Suprapubic skin (tissue), 4 donors: ENCODE data around the gene SLC29A1. TPM values are rescaled to one million over a fixed set of nuclear protein-coding genes. Genes with fewer than 3 reads are reported as not detected.

Experiments used
- DNase-seq, 2 donors: peaks; one replicate each; pipeline ENCODE4 v3.0.0-alpha.2; 2019; ENCODE audit warnings: low spot score in 2 of 2
- H3K27ac ChIP-seq: fragments of 200-600 bp; sonication (generic); one replicate; pipeline ENCODE4 v1.5.1; 2019
- H3K27me3 ChIP-seq: fragments of 200-600 bp; sonication (generic); one replicate; pipeline ENCODE4 v1.5.1; 2019
- H3K36me3 ChIP-seq: fragments of 200-600 bp; sonication (generic); one replicate; pipeline ENCODE4 v1.5.1; 2019
- H3K4me1 ChIP-seq: fragments of 200-600 bp; sonication (generic); one replicate; pipeline ENCODE4 v1.5.1; 2019
- H3K4me3 ChIP-seq: fragments of 200-600 bp; sonication (generic); one replicate; pipeline ENCODE4 v1.5.1; 2019; ENCODE audit warnings: mild to moderate bottlenecking
- H3K9me3 ChIP-seq: fragments of 200-600 bp; sonication (generic); one replicate; pipeline ENCODE4 v1.5.1; 2019
- CTCF ChIP-seq, 2 donors: fragments of 200-600 bp in 1 of 2; fragments of 450-650 bp in 1 of 2; sonication (generic) in 1 of 2; IDR thresholded peaks; one replicate each; pipeline ENCODE4 v1.5.1; 2016 to 2019; ENCODE audit warnings: antibody characterized with exemption in 2 of 2, mild to moderate bottlenecking in 1 of 2, moderate library complexity in 1 of 2
- EP300 ChIP-seq: sonication (generic); formaldehyde crosslinking; IDR thresholded peaks from one replicate; pipeline ENCODE4 v1.6.1; 2017; ENCODE audit warnings: antibody characterized with exemption
- POLR2A ChIP-seq, 2 donors: fragments of 450-650 bp; IDR thresholded peaks; one replicate each; pipeline ENCODE4 v1.6.1; 2017; ENCODE audit warnings: antibody characterized with exemption in 2 of 2, mild to moderate bottlenecking in 2 of 2, moderate library complexity in 2 of 2
- POLR2AphosphoS5 ChIP-seq, 3 donors: sonication (generic); formaldehyde crosslinking; IDR thresholded peaks; one replicate each; pipeline ENCODE4 v1.6.1; 2017; ENCODE audit warnings: antibody characterized with exemption in 3 of 3
- WGBS: methylation state at CpG from one replicate; pipeline ENCODE4 v1.1.5; 2018; 5-methylcytosine and 5-hydroxymethylcytosine counted together
- total RNA-seq, 4 donors: library from RNA; depleted of rRNA; stranded (reverse); fragments of >200 nt; gene quantifications; one replicate each; pipeline ENCODE4 v1.1.0, GENCODE V29; 2016

Gene SLC29A1
- total RNA-seq, 4 donors from 2014 or later, result 61.7 to 133 (median 75.3) TPM

- no peaks in the 10 kb centered on the region for H3K36me3 ChIP-seq
- no peak overlapping the region for H3K4me3 ChIP-seq
- H3K4me1 ChIP-seq, result peaks cover 20% of the 10 kb centered on the region
- 81% methylated on average over 4 of the region's 6 CpGs for WGBS
- no peak for TF ChIP-seq POLR2A (IDR thresholded peaks at IDR 0.05)
- TF ChIP-seq POLR2AphosphoS5 (IDR thresholded peaks at IDR 0.05), result no peak
- no peak for TF ChIP-seq CTCF (IDR thresholded peaks at IDR 0.05)
- TF ChIP-seq EP300, result no peak
- H3K27me3 ChIP-seq, result peaks cover 58% of the 10 kb centered on the region
- H3K9me3 ChIP-seq, result no peaks in the 10 kb centered on the region
- DNase-seq, result no peak
- H3K27ac ChIP-seq, result no peak overlapping the region
Measured at GRCh38 chr6:44271406-44271723, 48.0 kb downstream of the SLC29A1 start.

GRCh38 chr6:44271914-44272313 is 48.5 kb downstream of the SLC29A1 start:
- Histone ChIP-seq H3K4me1 (peaks cover 22% of the 10 kb centered on the region), H3K4me3 (no peak overlapping the region), H3K27me3 (peaks cover 63% of the 10 kb centered on the region), H3K36me3 (no peaks in the 10 kb centered on the region), H3K27ac (no peak overlapping the region), H3K9me3 (no peaks in the 10 kb centered on the region)
- TF ChIP-seq POLR2AphosphoS5 (IDR thresholded peaks at IDR 0.05) (no peak), POLR2A (IDR thresholded peaks at IDR 0.05) (no peak), CTCF (IDR thresholded peaks at IDR 0.05) (no peak), EP300 (no peak)
- no peak for DNase-seq
- 73% methylated on average over 3 of the region's 3 CpGs for WGBS

- H3K4me3 ChIP-seq, result no peak overlapping the region
- peaks cover 69% of the 10 kb centered on the region for H3K27me3 ChIP-seq
- 89% methylated on average over 3 of the region's 3 CpGs for WGBS
- no peaks in the 10 kb centered on the region for H3K36me3 ChIP-seq
- H3K27ac ChIP-seq, result no peak overlapping the region
- peaks cover 22% of the 10 kb centered on the region for H3K4me1 ChIP-seq
- no peak for TF ChIP-seq CTCF (IDR thresholded peaks at IDR 0.05)
- no peak for TF ChIP-seq POLR2AphosphoS5 (IDR thresholded peaks at IDR 0.05)
- no peak for TF ChIP-seq POLR2A (IDR thresholded peaks at IDR 0.05)
- no peak for TF ChIP-seq EP300
- no peaks in the 10 kb centered on the region for H3K9me3 ChIP-seq
- DNase-seq, result no peak
Measured at GRCh38 chr6:44272529-44272928, 49.1 kb downstream of the SLC29A1 start.

GRCh38 chr6:44272999-44273566 is 49.7 kb downstream of the SLC29A1 start:
- no peak for TF ChIP-seq POLR2A (IDR thresholded peaks at IDR 0.05)
- TF ChIP-seq POLR2AphosphoS5 (IDR thresholded peaks at IDR 0.05), result no peak
- TF ChIP-seq CTCF (IDR thresholded peaks at IDR 0.05), result no peak
- TF ChIP-seq EP300, result no peak
- 78% methylated on average over 18 of the region's 23 CpGs for WGBS
- no peak for DNase-seq
- H3K9me3 ChIP-seq, result no peaks in the 10 kb centered on the region
- peaks cover 74% of the 10 kb centered on the region for H3K27me3 ChIP-seq
- no peak overlapping the region for H3K27ac ChIP-seq
- no peaks in the 10 kb centered on the region for H3K36me3 ChIP-seq
- no peak overlapping the region for H3K4me3 ChIP-seq
- peaks cover 22% of the 10 kb centered on the region for H3K4me1 ChIP-seq

- H3K9me3 ChIP-seq, result no peaks in the 10 kb centered on the region
- TF ChIP-seq EP300 (no peak), CTCF (IDR thresholded peaks at IDR 0.05) (no peak), POLR2AphosphoS5 (IDR thresholded peaks at IDR 0.05) (no peak), POLR2A (IDR thresholded peaks at IDR 0.05) (no peak)
- H3K4me1 ChIP-seq, result peaks cover 22% of the 10 kb centered on the region
- H3K27ac ChIP-seq, result no peak overlapping the region
- no peak for DNase-seq
- 87% methylated on average over 1 of the region's 1 CpG for WGBS
- H3K36me3 ChIP-seq, result no peaks in the 10 kb centered on the region
- H3K4me3 ChIP-seq, result no peak overlapping the region
- peaks cover 78% of the 10 kb centered on the region for H3K27me3 ChIP-seq
Measured at GRCh38 chr6:44273617-44274016, 50.2 kb downstream of the SLC29A1 start.
